8988T (cell line): Measurements from ENCODE around the gene WNK4.
A peak's percentile ranks its signal among the peaks of the same experiment; 100 is the strongest.

Experiments used
- DNase-seq: peaks from one replicate; pipeline ENCODE4 v3.0.0; 2011

The WNK4 gene

GRCh38 chr17:42841975-42842685 lies 61.7 kb downstream of the WNK4 start:
- DNase-seq, result no peak

- peak; percentile 41 for DNase-seq
Observed at GRCh38 chr17:42843358-42843934, 63.0 kb downstream of the WNK4 start.

GRCh38 chr17:42844271-42844670 lies 63.9 kb downstream of the WNK4 start, which contains the start of gene AOC2:
TSS of gene AOC2 (plus strand) at chr17:42844580. CDS start at chr17:42844627, 47 bp downstream.
- DNase-seq, result no peak

DNA sequence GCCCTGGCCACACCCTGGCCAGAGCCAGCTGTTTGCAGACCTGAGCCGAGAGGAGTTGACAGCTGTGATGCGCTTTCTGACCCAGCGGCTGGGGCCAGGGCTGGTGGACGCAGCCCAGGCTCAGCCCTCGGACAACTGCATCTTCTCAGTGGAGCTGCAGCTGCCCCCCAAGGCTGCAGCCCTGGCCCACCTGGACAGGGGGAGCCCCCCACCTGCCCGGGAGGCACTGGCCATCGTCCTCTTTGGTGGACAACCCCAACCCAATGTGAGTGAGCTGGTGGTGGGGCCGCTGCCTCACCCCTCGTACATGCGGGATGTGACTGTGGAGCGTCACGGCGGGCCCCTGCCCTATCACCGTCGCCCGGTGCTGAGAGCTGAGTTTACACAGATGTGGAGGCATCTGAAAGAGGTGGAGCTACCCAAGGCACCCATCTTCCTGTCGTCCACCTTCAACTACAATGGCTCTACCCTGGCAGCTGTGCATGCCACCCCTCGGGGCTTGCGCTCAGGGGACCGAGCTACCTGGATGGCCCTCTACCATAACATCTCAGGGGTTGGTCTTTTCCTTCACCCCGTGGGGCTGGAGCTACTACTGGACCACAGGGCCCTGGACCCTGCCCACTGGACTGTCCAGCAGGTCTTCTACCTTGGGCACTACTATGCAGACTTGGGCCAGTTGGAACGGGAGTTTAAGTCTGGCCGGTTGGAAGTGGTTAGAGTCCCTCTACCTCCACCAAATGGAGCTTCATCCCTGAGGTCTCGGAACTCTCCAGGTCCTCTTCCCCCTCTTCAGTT lies 64.5 kb downstream of the WNK4 start:
- no peak for DNase-seq

- no peak for DNase-seq
Observed at GRCh38 chr17:42845556-42845917, 65.1 kb downstream of the WNK4 start.

DNA sequence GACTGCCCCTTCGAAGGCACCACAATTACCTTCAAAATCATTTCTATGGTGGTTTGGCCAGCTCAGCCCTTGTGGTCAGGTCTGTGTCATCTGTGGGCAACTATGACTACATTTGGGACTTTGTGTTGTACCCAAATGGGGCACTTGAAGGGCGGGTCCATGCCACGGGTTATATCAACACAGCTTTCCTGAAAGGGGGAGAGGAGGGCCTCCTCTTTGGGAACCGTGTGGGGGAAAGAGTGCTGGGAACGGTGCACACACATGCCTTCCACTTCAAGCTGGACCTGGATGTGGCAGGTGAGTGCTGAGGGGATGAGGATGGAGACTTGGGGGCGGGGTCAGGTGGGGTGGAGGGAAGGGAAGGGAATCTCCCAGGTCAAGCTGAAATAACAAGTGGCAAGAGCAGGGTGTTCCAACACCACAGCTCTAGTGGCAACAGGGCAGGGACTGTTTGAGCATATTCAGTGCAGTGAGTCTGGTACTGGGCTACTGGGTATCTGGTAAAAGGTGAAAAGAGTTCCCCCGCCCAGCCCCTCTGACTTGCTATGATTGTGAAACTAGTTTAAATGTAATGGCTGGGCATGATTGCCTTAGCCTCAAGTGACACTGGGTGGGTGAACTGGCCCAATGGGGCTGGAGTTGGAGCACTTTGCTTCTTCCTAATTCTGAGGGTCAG lies 65.6 kb downstream of the WNK4 start:
- DNase-seq, result no peak
